AG08395 (cell line): Measurements from ENCODE around the gene FITM2.
A peak's percentile ranks its signal among the peaks of the same experiment; 100 is the strongest.

Experiments used
- DNase-seq: peaks from one replicate; pipeline ENCODE4 v3.0.0; 2012; ENCODE audit warnings: mixed read lengths, low spot score

Gene FITM2

DNA sequence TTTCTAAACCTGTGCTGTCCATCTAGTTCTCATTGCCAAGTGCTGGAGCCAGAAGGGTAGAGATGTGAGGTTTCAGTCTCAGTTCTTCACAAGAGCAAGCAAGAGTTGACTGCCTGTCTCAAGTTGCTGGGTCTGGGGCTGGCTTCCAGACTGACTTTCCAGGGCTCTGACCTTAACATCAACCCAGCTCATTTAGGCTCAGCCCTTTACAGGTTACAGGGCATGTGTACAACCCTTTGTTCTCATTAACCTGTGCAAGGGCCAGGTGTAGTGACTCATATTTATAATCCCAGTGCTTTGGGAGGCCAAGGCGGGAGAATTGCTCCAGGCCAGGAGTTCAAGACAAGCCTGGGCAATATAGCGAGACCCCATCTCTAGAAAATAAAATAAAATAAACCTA lies 30.6 kb downstream of the FITM2 start:
- no peak for DNase-seq

GRCh38 chr20:44279228-44279627 lies 31.8 kb downstream of the FITM2 start:
- peak; percentile 67 for DNase-seq

DNA sequence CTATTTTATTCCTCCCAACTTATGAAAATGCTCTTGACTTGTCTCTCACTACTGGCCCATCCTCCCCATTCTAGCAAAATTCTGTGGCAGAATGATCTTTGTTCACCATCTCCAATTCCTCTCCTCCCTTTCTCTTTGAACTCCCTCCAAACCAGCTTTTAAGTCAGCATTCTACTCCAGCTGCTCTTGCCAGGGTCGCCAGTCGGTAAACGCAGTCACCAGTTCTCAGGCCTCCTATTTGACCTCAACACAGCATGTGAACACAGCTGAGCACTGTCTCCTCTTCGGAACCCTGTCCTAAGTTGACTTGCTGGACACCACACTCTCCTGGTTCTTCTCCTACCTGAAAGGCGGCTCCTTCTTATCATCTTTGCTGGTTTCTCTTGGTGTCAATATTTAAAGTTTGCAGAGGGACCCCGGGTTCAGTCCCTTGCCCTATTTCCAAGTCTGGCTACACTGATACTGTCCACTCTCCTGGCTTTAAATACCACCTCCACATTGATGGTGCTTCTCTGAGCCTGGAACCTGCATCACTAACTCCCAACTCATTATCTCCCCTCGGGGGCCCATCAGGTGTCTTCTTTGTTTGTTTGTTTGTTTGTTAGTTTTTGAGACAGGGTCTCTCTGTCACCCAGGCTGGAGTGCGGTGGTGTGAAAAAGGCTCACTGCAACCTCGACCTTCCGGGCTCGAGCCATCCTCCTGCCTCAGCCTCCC lies 36.5 kb downstream of the FITM2 start:
- no peak for DNase-seq

GRCh38 chr20:44273231-44274215 lies 37.5 kb downstream of the FITM2 start:
- DNase-seq, result no peak

DNA sequence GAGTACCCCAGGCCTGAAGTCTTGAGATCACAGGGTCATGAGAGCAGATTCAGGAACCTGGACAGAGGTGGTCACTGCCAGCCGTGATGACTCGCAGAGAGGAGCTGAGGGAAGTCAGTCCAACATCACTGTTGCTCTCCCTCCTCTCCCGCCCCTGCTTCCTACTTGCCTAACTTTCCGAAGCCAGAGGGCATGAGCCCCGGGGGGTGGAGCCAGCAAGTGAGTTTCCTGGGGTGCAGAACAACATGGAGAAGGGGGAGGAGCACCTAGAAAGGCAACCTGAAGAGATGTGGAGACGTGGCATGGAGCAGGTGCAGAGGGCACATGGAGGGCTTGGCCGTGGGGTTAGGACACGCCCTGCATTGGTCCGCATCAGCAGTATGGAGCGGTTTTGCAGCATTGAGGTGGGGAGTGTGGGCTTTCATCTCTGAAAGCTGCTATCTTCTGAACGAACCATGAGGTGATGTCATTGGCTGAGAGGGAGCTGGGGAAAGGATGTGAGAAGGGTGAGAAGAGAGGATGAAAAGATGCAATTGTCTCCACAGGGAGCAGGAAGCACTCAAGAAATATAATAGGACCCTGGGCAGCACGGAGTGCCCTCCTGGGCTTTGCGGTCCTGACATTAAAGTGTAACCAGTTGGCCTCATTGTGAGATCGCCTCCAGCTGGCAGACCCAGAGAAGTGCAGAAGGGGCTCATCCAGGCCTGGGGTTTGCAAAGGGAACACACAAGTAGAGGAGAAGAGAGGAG lies 38.9 kb downstream of the FITM2 start:
- no peak for DNase-seq

- no peak for DNase-seq
Measured at GRCh38 chr20:44268802-44269201, 42.2 kb downstream of the FITM2 start.

DNA sequence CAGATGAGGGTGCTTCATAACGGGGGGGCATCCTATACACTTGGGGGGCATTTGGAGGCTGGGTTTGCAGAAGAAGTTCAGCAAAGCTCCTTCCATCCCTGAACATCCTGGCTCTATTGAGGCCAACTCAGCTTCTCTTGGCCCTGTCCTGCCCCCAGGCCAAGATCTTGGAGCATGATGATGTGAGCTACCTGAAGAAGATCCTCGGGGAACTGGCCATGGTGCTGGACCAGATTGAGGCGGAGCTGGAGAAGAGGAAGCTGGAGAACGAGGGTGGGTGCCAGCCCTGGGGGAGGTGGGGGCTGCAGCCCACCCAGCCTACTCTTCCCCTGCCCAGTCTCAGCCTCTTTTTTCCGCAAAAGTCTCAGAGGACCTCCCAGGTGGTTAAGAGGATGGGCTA lies 46.7 kb downstream of the FITM2 start:
- no peak for DNase-seq

DNA sequence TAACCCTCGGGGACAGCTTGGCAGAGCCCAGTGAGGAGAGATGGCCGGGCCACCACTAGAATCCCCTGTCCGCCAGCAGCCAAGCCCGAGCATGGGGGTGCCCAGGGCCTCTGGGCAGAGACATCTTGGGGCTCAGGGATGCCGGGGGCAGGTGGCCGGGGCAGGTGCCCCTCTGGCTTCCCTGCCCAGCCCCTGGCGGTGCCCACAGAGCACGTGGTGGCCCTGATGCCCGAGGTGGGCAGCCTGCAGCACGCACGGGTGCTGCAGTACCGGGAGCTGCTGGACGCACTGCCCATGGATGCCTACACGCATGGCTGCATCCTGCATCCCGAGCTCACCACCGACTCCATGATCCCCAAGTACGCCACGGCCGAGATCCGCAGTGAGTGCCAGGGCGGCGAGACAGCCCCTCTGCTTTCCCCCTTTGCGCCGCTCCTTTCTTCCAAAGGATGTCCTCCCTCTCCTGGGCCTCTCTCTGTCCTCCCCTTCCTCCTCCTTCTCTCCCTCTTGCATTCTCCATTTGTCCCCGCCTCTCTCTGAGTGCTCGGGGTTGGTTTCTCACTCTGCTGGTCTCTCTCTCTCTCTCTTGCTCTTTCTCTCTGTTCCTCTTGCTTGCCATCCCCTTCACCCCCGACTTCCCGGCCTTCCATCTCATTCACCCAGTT lies 52.6 kb downstream of the FITM2 start:
- no peak for DNase-seq

DNA sequence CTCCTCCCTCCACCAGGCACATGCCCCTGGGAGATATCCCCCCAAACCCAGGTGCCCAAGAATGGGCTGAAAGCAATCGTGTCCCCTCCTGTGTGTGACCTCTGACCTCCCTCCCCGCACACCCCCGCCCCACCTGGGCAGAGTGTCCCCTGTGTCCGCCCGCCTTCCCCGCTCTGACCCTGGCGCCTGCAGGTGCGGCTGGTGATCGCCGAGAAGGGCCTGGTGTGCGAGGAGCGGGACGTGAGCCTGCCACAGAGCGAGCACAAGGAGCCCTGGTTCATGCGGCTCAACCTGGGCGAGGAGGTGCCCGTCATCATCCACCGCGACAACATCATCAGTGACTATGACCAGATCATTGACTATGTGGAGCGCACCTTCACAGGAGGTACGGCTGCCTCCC lies 54.0 kb downstream of the FITM2 start:
- no peak for DNase-seq

- DNase-seq, result no peak
Measured at GRCh38 chr20:44255942-44256341, 55.1 kb downstream of the FITM2 start.

DNA sequence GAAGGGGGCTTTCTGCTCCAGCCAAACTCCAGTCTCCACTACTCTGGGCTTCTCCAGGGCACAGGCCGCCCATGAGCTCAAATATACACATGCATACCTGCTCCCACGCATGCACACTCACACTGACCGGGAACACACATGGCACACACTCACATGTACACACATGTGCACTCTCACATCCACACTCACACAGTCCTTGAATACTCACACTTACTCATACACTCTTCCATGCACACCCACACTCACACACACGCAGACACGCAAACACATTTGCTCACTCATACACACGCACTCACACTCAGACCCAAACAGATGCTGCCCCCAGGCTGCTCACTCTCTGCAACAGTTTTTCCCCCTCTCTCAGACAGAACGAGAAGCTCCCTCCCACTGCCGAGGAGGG lies 56.9 kb downstream of the FITM2 start:
- DNase-seq, result no peak

DNA sequence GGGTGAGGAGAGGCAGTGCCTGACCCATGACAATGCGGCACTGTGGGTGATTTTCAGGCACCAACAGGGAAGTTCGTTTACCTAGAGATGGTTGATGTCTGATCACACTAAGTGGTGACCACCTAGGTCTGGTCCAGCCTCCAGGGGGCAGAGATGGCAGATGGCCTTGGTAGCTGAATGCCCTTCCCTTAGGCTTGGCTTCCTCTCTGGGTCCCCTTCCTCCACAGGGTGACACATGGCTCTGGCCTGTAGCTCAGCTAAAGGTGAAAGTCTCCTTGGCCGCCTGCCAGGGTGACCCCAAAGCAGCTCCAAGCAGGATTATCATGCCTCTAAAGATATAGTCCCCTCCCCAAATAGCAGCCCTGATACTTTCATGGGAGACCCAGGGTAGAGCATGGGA lies 57.5 kb downstream of the FITM2 start:
- DNase-seq, result no peak
